Measurements from ENCODE around the gene NDUFS4. TPM values are rescaled to one million over a fixed set of nuclear protein-coding genes. Genes with fewer than 3 reads are reported as not detected.

Gene NDUFS4
- total RNA-seq, 2 donors from 2014 or later = 87.3 to 97.2 TPM

DNA sequence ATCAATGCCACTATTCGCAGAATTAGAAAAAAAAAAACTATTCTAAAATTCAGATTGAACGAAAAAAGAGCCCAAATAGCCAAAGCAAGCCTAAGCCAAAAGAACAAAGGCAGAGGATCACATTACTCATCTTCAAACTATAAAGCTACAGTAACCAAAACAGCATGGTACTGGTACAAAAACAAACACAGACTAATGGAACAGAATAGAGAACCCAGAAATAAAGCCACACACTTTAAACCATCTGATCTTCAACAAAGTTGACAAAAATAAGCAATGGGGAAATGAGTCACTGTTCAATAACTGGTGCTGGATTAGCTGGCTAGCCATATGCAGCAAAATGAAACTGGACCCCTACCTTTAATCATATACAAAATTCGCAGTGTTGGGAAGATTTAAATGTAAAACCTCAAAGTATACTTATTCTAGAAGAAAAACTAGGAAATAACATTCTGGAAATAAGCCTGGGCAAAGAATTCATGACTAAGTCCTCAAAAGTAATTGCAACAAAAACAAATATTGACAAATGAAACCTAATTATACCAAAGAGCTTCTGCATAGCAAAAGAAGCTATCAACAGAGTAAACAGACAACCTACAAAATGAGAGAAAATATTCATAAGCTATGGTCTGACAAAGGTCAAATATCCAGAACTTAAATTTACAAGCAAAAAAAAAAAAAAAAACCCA, 153.7 kb downstream of the NDUFS4 start:
- Histone ChIP-seq H3K9me3 (no peaks in the 10 kb centered on the region), H3K27me3 (replicated peaks; ENCODE audit: insufficient read depth) (no peaks in the 10 kb centered on the region), H3K27ac (no peak overlapping the region), H3K36me3 (no peaks in the 10 kb centered on the region), H3K4me1 (replicated peaks) (no peaks in the 10 kb centered on the region), H3K4me3 (no peak overlapping the region)
- no peak for DNase-seq (ENCODE audit: low spot score)
- TF ChIP-seq CTCF (IDR thresholded peaks at IDR 0.05) (no peak), POLR2A (IDR thresholded peaks at IDR 0.05) (no peak), POLR2AphosphoS5 (IDR thresholded peaks at IDR 0.05) (no peak)
- intact Hi-C loops (cut with DNase I) = no loop called here
- 88% methylated on average over 3 of the region's 3 CpGs for WGBS

DNA sequence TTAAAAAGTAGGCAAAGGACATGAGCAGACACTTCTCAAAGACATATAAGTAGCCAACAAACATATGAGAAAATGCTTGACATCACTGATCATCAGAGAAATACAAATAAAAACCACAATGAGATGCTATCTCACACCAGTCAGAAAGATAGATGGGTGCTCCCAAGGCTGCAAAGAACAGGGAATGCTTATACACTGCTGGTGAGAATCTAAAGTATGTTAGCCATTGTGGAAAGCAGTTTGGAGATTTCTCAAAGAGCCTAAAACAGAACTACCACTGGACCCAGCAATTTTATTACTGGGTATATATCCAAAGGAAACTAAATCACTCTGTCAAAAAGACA, 154.2 kb downstream of the NDUFS4 start:
- no peak for TF ChIP-seq POLR2A (IDR thresholded peaks at IDR 0.05)
- TF ChIP-seq POLR2AphosphoS5 (IDR thresholded peaks at IDR 0.05) = no peak
- no peak for TF ChIP-seq CTCF (IDR thresholded peaks at IDR 0.05)
- H3K27ac ChIP-seq = no peak overlapping the region
- no peak overlapping the region for H3K4me3 ChIP-seq
- intact Hi-C loops (cut with DNase I) = no loop called here
- no peaks in the 10 kb centered on the region for H3K9me3 ChIP-seq
- no peaks in the 10 kb centered on the region for H3K4me1 ChIP-seq (replicated peaks)
- H3K36me3 ChIP-seq = no peaks in the 10 kb centered on the region
- H3K27me3 ChIP-seq (replicated peaks; ENCODE audit: insufficient read depth) = no peaks in the 10 kb centered on the region
- DNase-seq (ENCODE audit: low spot score) = no peak

DNA sequence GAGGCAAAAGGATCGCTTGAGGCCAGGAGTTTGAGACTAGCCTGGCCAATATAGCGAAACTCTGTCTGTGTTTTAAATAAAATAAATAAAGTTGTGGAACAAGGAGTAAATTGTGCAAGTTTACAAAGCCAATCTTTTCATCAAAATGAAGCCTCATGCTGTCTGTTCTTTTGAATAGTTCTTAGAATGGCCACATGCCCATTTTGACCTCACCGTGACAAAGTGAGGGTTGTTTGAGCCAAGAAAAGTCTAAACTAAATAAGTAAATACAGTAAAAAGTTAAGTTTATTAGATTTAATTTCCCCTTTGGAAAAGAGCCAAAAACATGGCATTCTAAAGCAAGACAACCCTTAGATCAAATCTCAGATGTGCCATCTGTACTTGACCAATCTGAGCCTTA, 165.7 kb downstream of the NDUFS4 start:
- no peak overlapping the region for H3K4me3 ChIP-seq
- intact Hi-C loops (cut with DNase I) = no loop called here
- no peaks in the 10 kb centered on the region for H3K27me3 ChIP-seq (replicated peaks; ENCODE audit: insufficient read depth)
- TF ChIP-seq POLR2AphosphoS5 (IDR thresholded peaks at IDR 0.05) (peak; percentile 51), CTCF (IDR thresholded peaks at IDR 0.05) (no peak), POLR2A (IDR thresholded peaks at IDR 0.05) (no peak)
- DNase-seq (ENCODE audit: low spot score) = no peak
- no peak overlapping the region for H3K27ac ChIP-seq
- H3K36me3 ChIP-seq = no peaks in the 10 kb centered on the region
- 39% methylated on average over 3 of the region's 3 CpGs for WGBS
- H3K9me3 ChIP-seq = no peaks in the 10 kb centered on the region
- no peaks in the 10 kb centered on the region for H3K4me1 ChIP-seq (replicated peaks)

- H3K36me3 ChIP-seq = no peaks in the 10 kb centered on the region
- intact Hi-C loops (cut with DNase I) = no loop called here
- no peak overlapping the region for H3K27ac ChIP-seq
- no peaks in the 10 kb centered on the region for H3K4me1 ChIP-seq (replicated peaks)
- no peaks in the 10 kb centered on the region for H3K27me3 ChIP-seq (replicated peaks; ENCODE audit: insufficient read depth)
- no peak for DNase-seq (ENCODE audit: low spot score)
- H3K4me3 ChIP-seq = no peak overlapping the region
- 56% methylated on average over 1 of the region's 1 CpG for WGBS
- H3K9me3 ChIP-seq = no peaks in the 10 kb centered on the region
- TF ChIP-seq POLR2AphosphoS5 (IDR thresholded peaks at IDR 0.05) (no peak), POLR2A (IDR thresholded peaks at IDR 0.05) (no peak), CTCF (IDR thresholded peaks at IDR 0.05) (no peak)
Measured at GRCh38 chr5:53730943-53731342, 170.5 kb downstream of the NDUFS4 start.

Other genes with a start within 250 kb of the NDUFS4 start
- gene FST, start 80.0 kb upstream of the NDUFS4 start, total RNA-seq = 1 to 10 TPM; 6.0 to 8.4 TPM

All from prostate gland (tissue), 2 donors.